IMR-90 (cell line): ENCODE measurements around the gene ACRBP.

Source experiments
- BHLHE40 ChIP-seq: fragments of 150-350 bp; IDR thresholded peaks from 2 replicates; pipeline ENCODE4 v1.6.1; 2016; ENCODE audit warnings: mild to moderate bottlenecking, low read depth, low read length
- CEBPB ChIP-seq: IDR thresholded peaks from 2 replicates; pipeline ENCODE4 v1.6.1; 2012; ENCODE audit warnings: low read depth, low read length, improper control_type of control experiment
- CHD1 ChIP-seq: IDR thresholded peaks from 2 replicates; pipeline ENCODE4 v1.6.1; 2012; ENCODE audit warnings: low read depth, low read length, improper control_type of control experiment
- CTCF ChIP-seq: conservative IDR thresholded peaks from 2 replicates; pipeline ENCODE4 v1.5.1; 2012; ENCODE audit warnings: mild to moderate bottlenecking, low read depth, low read length, improper control_type of control experiment
- FOS ChIP-seq: fragments of 150-350 bp; IDR thresholded peaks from 2 replicates; pipeline ENCODE4 v1.6.1; 2016; ENCODE audit warnings: low read depth, low read length
- MAFK ChIP-seq: IDR thresholded peaks from 2 replicates; pipeline ENCODE4 v1.6.1; 2012; ENCODE audit warnings: low read depth, low read length, improper control_type of control experiment
- MXI1 ChIP-seq: IDR thresholded peaks from 2 replicates; pipeline ENCODE4 v1.6.1; 2012; ENCODE audit warnings: low read depth, mild to moderate bottlenecking, low read length, moderate library complexity, borderline replicate concordance
- NFE2L2 ChIP-seq: fragments of 150-350 bp; IDR thresholded peaks from 2 replicates; pipeline ENCODE4 v1.6.1; 2016; ENCODE audit warnings: low read depth, mild to moderate bottlenecking, low read length
- POLR2A ChIP-seq: IDR thresholded peaks from 2 replicates; pipeline ENCODE4 v1.6.1; 2012; ENCODE audit warnings: mild to moderate bottlenecking, low read depth, low read length
- RAD21 ChIP-seq: IDR thresholded peaks from 2 replicates; pipeline ENCODE4 v1.6.1; 2012; ENCODE audit warnings: low read length, improper control_type of control experiment
- RFX5 ChIP-seq: IDR thresholded peaks from 2 replicates; pipeline ENCODE4 v1.8.0; 2012; ENCODE audit warnings: low read depth, mild to moderate bottlenecking, low read length, moderate library complexity
- SMC3 ChIP-seq: fragments of 150-350 bp; IDR thresholded peaks from 2 replicates; pipeline ENCODE4 v1.6.1; 2016; ENCODE audit warnings: low read depth, mild to moderate bottlenecking, antibody characterized with exemption, low read length, moderate library complexity
- USF2 ChIP-seq: fragments of 150-350 bp; IDR thresholded peaks from 2 replicates; pipeline ENCODE4 v1.6.1; 2017; ENCODE audit warnings: mild to moderate bottlenecking, antibody characterized with exemption, low read length, low read depth

- TF ChIP-seq CTCF (no peak), POLR2A (no peak), MAFK (no peak), MXI1 (no peak), BHLHE40 (no peak), RAD21 (no peak), CEBPB (no peak), CHD1 (no peak), SMC3 (no peak), RFX5 (no peak), NFE2L2 (no peak), FOS (no peak), USF2 (no peak)
Observed at GRCh38 chr12:6652391-6652790, 5.2 kb upstream of the ACRBP start.
